Parathyroid adenoma (tissue), 2 donors: ENCODE data around the gene DDOST.

ENCODE experiments used
- H2AFZ ChIP-seq: fragments of 300-600 bp; sonication (generic); one replicate; pipeline ENCODE4 v1.7.0; 2017; ENCODE audit warnings: antibody characterized with exemption, mild to moderate bottlenecking
- H3K27ac ChIP-seq: fragments of 300-600 bp; sonication (generic); one replicate; pipeline ENCODE4 v1.7.0; 2017
- H3K27me3 ChIP-seq: fragments of 300-600 bp; sonication (generic); one replicate; pipeline ENCODE4 v1.7.0; 2017; ENCODE audit warnings: low read length; ENCODE audit not compliant: control insufficient read depth, insufficient read depth
- H3K36me3 ChIP-seq: fragments of 300-600 bp; sonication (generic); one replicate; pipeline ENCODE4 v1.7.0; 2017; ENCODE audit warnings: low read length; ENCODE audit not compliant: control insufficient read depth, insufficient read depth
- H3K4me1 ChIP-seq: fragments of 300-600 bp; sonication (generic); one replicate; pipeline ENCODE4 v1.7.0; 2017; ENCODE audit warnings: control low read depth
- H3K4me2 ChIP-seq: fragments of 300-600 bp; sonication (generic); one replicate; pipeline ENCODE4 v1.7.0; 2017; ENCODE audit warnings: low read length
- H3K4me3 ChIP-seq: fragments of 300-600 bp; sonication (generic); one replicate; pipeline ENCODE4 v1.7.0; 2017; ENCODE audit warnings: low read depth, low read length
- H3K79me2 ChIP-seq: fragments of 300-600 bp; sonication (generic); one replicate; pipeline ENCODE4 v1.7.0; 2017; ENCODE audit warnings: control low read depth
- H3K9ac ChIP-seq: fragments of 300-600 bp; sonication (generic); one replicate; pipeline ENCODE4 v1.7.0; 2017; ENCODE audit warnings: mild to moderate bottlenecking
- H3K9me3 ChIP-seq: fragments of 300-600 bp; sonication (generic); one replicate; pipeline ENCODE4 v1.7.0; 2017; ENCODE audit warnings: low read length; ENCODE audit not compliant: control insufficient read depth
- CTCF ChIP-seq: fragments of 300-600 bp; sonication (generic); IDR thresholded peaks from one replicate; pipeline ENCODE4 v1.7.0; 2017; ENCODE audit warnings: antibody characterized with exemption, mild to moderate bottlenecking
- donor health status: primary hyperparathyroidism.

DDOST gene

GRCh38 chr1:20604678-20605077 lies 56.5 kb downstream of the DDOST start:
- no peaks in the 10 kb centered on the region for H3K4me1 ChIP-seq
- H3K79me2 ChIP-seq, result no peaks in the 10 kb centered on the region
- H3K36me3 ChIP-seq, result no peaks in the 10 kb centered on the region
- TF ChIP-seq CTCF, result no peak
- H3K4me2 ChIP-seq, result no peak overlapping the region
- no peak overlapping the region for H3K9ac ChIP-seq
- no peak overlapping the region for H2AFZ ChIP-seq
- H3K9me3 ChIP-seq, result no peaks in the 10 kb centered on the region
- H3K4me3 ChIP-seq, result no peak overlapping the region
- H3K27ac ChIP-seq, result no peak overlapping the region
- H3K27me3 ChIP-seq, result no peaks in the 10 kb centered on the region

- Histone ChIP-seq H3K27me3 (no peaks in the 10 kb centered on the region), H3K36me3 (no peaks in the 10 kb centered on the region), H3K4me1 (no peaks in the 10 kb centered on the region), H3K79me2 (no peaks in the 10 kb centered on the region), H2AFZ (no peak overlapping the region), H3K9me3 (no peaks in the 10 kb centered on the region), H3K9ac (no peak overlapping the region), H3K27ac (no peak overlapping the region), H3K4me2 (no peak overlapping the region), H3K4me3 (no peak overlapping the region)
- TF ChIP-seq CTCF, result no peak
Measured at GRCh38 chr1:20603504-20604464, 57.4 kb downstream of the DDOST start.

GRCh38 chr1:20602851-20603450 lies 58.2 kb downstream of the DDOST start:
- no peak overlapping the region for H3K27ac ChIP-seq
- no peaks in the 10 kb centered on the region for H3K9me3 ChIP-seq
- no peak overlapping the region for H3K4me2 ChIP-seq
- no peak for TF ChIP-seq CTCF
- H2AFZ ChIP-seq, result no peak overlapping the region
- H3K4me3 ChIP-seq, result no peak overlapping the region
- H3K4me1 ChIP-seq, result no peaks in the 10 kb centered on the region
- no peaks in the 10 kb centered on the region for H3K79me2 ChIP-seq
- no peak overlapping the region for H3K9ac ChIP-seq
- no peaks in the 10 kb centered on the region for H3K36me3 ChIP-seq
- no peaks in the 10 kb centered on the region for H3K27me3 ChIP-seq
